GM19324 (cell line): ENCODE results near the gene SLC2A11.

Experiments used
- ATAC-seq: cut with Tn5 transposase; IDR thresholded peaks from one replicate; pipeline ENCODE4 v1.9.1; 2021; ENCODE audit warnings: mild to moderate bottlenecking, moderate library complexity; ENCODE audit not compliant: unreplicated experiment, low FRiP score

The SLC2A11 gene

GRCh38 chr22:23831781-23832180, 25.9 kb upstream of the SLC2A11 start:
- ATAC-seq: no peak

DNA sequence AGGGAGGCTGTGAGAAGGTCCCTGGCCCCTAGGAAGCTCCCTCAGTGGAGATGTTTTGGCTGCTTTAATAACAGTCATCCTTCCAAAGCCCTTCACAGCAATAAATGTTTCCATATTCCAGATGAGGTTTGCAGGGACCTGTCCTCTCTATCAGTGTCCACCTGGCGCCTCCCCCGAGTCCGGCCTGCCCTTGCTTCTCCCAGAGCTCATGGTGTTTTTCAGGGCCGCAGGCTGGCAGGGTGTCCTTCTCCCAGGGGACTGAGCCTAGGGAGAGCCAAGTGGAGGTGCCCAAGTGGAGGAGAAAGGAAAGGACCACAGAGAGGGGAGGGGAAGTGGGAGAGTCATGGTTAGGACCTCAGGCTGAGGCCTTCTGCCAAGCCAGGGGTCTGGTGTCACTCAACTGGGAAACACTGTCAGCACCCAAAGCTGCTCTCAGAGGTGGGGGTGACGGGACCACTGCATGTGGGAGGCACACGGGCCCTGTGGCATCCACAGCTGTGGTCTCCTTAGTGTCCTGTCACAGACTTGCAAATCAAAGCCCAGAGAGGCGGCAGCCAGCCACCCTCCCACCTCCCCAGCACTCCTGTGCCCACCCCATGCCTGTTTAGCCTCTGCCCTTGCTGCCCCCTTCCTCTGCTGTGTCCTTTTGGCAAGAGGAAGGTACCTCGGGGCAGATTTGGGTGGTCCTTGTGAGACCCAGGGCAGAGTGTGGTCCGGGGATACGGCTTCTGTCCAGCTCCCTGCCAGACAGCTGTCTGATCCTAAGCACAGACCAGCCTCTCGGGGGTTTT, 25.3 kb upstream of the SLC2A11 start:
- no peak for ATAC-seq

- ATAC-seq: no peak
Measured at GRCh38 chr22:23833017-23833751, 24.5 kb upstream of the SLC2A11 start.

DNA sequence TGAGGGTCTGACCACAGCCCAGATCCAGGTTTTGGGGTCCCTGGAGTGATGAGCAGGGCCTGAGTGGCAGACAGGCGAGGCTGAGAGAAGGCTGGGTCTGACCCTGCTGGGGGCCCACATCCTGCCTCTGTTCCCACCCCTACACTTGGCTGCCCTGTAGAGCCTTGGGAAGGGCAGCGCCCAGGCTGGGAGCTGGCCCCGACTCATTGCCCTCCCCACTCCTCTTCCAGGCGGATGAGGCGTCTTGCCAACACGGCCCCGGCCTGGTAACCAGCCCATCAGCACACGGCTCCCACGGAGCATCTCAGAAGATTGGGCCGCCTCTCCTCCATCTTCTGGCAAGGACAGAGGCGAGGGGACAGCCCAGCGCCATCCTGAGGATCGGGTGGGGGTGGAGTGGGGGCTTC, 23.8 kb upstream of the SLC2A11 start:
- ATAC-seq: no peak

DNA sequence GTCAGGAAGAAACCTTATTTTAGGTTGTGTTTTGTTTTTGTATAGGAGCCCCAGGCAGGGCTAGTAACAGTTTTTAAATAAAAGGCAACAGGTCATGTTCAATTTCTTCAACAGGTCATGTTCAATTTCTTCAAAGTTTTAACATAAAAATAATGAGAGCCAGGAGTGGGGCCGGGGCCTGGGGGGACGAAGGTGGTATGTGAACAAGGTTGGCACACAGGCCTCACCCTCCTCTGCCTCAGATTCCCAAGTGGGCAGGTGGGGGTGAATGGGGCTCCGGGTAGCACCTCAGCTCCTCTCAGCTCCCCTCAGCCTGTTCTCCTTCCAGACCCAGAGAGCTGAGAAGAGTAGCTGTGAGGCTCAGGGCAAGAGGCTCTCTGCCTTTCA, 23.3 kb upstream of the SLC2A11 start:
- ATAC-seq: no peak

GRCh38 chr22:23834793-23835483, 22.7 kb upstream of the SLC2A11 start:
- no peak for ATAC-seq

DNA sequence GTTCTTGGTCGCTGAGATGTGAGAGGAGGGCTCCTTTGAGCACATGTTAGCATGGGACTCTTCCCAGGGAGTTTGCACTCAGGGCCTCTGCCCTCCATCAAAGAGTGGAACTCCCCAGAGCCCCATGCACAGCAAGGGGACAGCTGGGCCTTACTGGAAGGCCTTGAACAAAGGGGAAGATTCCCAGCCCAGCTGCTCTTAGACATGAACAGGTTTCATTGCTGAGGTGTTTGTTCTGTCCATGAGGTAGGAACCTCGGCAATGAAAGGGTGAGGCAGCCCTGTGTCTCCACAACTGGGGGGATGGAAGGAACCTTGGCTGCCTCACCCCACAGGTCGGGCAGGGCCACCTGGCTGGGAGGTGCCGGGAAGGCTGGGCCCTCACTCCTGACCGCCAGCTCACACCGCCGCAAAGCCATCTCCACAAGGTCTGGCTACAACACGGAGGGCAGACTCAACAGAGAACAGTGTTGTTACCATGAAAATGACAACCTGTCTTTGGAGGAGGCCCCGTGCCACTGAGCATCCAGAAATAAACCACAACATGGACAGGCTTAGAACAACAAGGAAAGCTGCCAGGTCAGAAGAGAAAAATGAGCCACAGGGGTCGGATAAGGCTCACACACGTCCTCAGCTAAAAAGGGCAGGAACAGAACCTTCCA, 22.1 kb upstream of the SLC2A11 start:
- ATAC-seq: no peak

- no peak for ATAC-seq
Measured at GRCh38 chr22:23836281-23836680, 21.4 kb upstream of the SLC2A11 start.

GRCh38 chr22:23836692-23837495, 20.8 kb upstream of the SLC2A11 start:
- no peak for ATAC-seq

DNA sequence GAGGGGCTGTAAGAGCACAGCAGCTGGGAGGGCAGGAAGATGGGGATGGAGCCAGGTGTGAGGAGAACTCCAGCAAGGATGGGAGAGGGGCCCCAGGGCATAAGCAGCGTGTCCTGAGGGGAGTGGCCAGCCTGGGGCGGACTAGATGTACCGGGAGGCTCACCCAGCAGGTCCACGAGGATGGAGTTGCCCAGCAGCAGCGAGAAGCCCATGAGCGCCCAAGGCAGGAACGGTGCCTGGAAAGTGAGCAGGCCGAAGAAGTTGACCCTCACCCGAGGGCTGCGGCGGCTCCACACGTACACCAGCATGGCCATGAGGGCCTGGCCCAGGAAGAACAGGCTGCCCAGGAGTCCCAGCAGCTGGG, 20.2 kb upstream of the SLC2A11 start:
- no peak for ATAC-seq

DNA sequence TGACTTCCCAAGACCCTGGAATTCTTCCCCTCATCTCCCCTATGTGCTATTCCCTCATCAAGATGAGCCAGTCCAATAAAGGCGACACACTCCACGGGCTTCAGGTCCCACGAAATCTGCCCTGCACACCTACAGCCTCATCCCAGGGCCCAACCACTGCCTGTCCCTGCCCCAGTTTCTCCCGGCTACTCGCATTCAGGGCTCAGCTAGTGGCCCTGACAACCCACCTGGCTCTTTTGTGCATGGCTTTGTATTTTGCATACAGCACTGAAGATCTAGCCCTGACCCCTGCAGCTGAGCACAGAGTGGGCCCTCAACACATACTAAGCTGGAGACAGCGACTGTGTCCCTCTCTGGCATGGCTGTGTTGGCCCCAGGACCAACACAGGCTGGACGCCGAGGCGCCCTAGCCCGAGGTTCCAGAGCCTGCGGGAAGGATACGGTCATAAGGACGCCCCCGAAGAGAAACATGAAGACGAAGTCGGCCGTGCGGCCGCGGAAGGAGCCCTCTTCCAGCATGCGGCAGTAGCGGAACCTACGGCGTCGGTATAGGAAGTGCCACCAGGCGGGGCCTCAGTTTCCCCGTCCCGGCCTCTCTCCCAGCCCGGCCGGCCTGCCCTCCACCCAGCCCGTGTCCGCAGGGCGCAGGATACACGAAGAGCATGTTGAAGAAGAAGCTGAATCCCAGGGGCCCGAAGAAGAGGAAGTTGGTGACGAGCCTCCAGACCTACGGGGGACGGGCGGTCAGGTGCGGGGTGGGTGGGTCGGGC, 19.6 kb upstream of the SLC2A11 start:
- peak; percentile 10 for ATAC-seq

GRCh38 chr22:23838681-23839468, 18.8 kb upstream of the SLC2A11 start, which contains the start of gene DERL3:
DERL3 (minus strand) TSS chr22:23839006; CDS start chr22:23838987, 19 bp downstream.
- peak; percentile 89 for ATAC-seq

- ATAC-seq: no peak
Measured at GRCh38 chr22:23840026-23840425, 17.6 kb upstream of the SLC2A11 start.

DNA sequence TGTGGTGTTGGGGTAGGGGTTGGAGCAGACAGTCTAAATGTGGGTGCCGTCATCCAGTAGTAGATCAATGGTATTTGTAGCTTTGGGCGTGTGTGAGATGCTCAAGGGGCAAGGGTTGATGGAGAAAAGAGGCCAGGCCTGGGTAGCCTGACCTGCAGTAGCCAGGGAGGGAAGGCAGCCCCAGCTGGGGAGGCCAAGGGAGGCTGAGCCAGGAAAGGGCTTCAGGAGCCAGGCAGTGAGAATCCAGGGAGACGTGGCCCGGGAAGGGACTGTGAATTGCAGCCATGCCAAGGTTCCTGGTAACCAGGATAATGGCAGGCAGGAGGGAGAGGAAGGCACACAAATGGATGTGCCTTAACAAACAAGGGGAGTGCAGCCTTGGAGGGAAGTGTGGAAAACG, 16.4 kb upstream of the SLC2A11 start:
- no peak for ATAC-seq

DNA sequence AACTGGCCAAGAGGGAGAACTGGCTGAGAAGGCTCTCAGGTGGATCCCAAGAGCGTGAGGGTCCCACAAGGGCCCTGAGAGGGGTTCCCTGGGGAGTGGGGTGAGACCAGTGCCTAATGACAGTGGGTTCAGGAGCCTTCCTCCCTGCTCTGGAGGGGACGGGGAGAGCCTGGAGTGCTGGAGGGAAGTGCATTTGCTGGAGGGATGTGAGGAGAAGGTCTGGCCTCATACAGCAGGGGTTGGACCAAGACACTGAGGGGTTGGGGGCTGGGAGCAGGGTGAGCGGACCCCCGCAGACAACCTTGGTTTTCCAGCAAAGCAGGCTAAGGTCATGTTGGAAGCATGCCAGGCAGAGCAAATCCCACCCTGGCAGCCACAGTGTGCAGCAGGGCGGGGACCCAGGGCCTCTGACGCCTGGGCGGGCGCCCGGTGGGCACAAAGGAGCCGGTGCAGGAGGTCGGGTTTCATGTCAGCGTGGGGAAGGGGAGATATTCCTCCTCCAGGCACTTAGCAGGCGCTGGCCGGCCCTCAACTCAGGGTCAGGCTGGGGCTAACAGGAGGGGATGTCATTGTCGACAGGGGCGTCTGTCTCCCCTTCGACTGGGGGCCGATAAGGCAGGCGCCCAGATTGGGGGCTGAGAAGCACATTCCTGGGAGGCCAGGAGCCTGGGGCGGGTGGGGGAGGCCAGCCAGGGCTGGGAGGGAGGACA, 15.8 kb upstream of the SLC2A11 start:
- no peak for ATAC-seq

GRCh38 chr22:23842599-23842998, 15.1 kb upstream of the SLC2A11 start:
- ATAC-seq: no peak

- no peak for ATAC-seq
Measured at GRCh38 chr22:23844739-23845202, 12.9 kb upstream of the SLC2A11 start.
